Measurements from ENCODE around the gene TNFRSF8. TPM values are rescaled to one million over a fixed set of nuclear protein-coding genes. Genes with fewer than 3 reads are reported as not detected.

TNFRSF8 gene
- total and polyA plus RNA-seq, 10 donors, result 1.3 to 7.6 (median 2.0) TPM

- peak overlapping the region; percentile 60 to 99 (median 96) for H3K27ac ChIP-seq
- DNase-seq, result no peak
- H3K9me3 ChIP-seq, result no peaks in the 10 kb centered on the region
- H3K4me1 ChIP-seq, result peaks cover 34 to 98% (median 89%) of the 10 kb centered on the region in 6 donors
- H3K4me3 ChIP-seq, result peak overlapping the region in 3 of 8 donors; percentile 22 to 63 (median 27)
- no peaks in the 10 kb centered on the region for H3K27me3 ChIP-seq (replicated peaks in 1 of 7)
- intact Hi-C loops (cut with DNase I; ENCODE audit: low total_unique reads), result no loop called here
- peaks cover 0 to 83% (median 20%) of the 10 kb centered on the region in 6 donors for H3K36me3 ChIP-seq
- 61 to 76% (median 68%) methylated on average over 7 to 13 of the region's 13 CpGs for WGBS, 5 donors
- TF ChIP-seq POLR2AphosphoS5 (IDR thresholded peaks at IDR 0.05), result peak; percentile 64 to 81 (median 75)
- TF ChIP-seq CTCF (IDR thresholded peaks at IDR 0.05 in 8 of 11, conservative IDR thresholded peaks at IDR 0.05 in 3 of 11), result no peak
- TF ChIP-seq POLR2A (IDR thresholded peaks at IDR 0.05), result no peak
Observed at GRCh38 chr1:12185918-12186678, 123.0 kb downstream of the TNFRSF8 start.

- no peak for DNase-seq
- no peaks in the 10 kb centered on the region for H3K9me3 ChIP-seq
- peaks cover under 1 to 83% (median 24%) of the 10 kb centered on the region in 6 donors for H3K36me3 ChIP-seq
- peak overlapping the region in 7 of 8 donors; percentile 60 to 99 (median 98) for H3K27ac ChIP-seq
- WGBS, 5 donors, result 68 to 97% (median 81%) methylated on average over 4 of the region's 4 CpGs
- H3K27me3 ChIP-seq (replicated peaks in 1 of 7), result no peaks in the 10 kb centered on the region
- peaks cover 32 to 98% (median 85%) of the 10 kb centered on the region in 6 donors for H3K4me1 ChIP-seq
- intact Hi-C loops (cut with DNase I; ENCODE audit: low total_unique reads), result no loop called here
- TF ChIP-seq POLR2A (IDR thresholded peaks at IDR 0.05) (no peak), CTCF (IDR thresholded peaks at IDR 0.05 in 8 of 11, conservative IDR thresholded peaks at IDR 0.05 in 3 of 11) (no peak), POLR2AphosphoS5 (IDR thresholded peaks at IDR 0.05) (no peak)
- H3K4me3 ChIP-seq, result peak overlapping the region in 1 of 8 donors; percentile 63
Observed at GRCh38 chr1:12186679-12186985, 123.5 kb downstream of the TNFRSF8 start.

- intact Hi-C loops (cut with DNase I; ENCODE audit: low total_unique reads), result no loop called here
Observed at GRCh38 chr1:12188115-12188514, 125.0 kb downstream of the TNFRSF8 start.

More at GRCh38 chr1:12188115-12188514, 125.0 kb downstream of the TNFRSF8 start:
- peaks cover 32 to 98% (median 74%) of the 10 kb centered on the region in 6 donors for H3K4me1 ChIP-seq
- TF ChIP-seq POLR2A (IDR thresholded peaks at IDR 0.05), result no peak
- TF ChIP-seq CTCF (IDR thresholded peaks at IDR 0.05 in 8 of 11, conservative IDR thresholded peaks at IDR 0.05 in 3 of 11), result no peak
- no peak for TF ChIP-seq POLR2AphosphoS5 (IDR thresholded peaks at IDR 0.05)
- no peak for DNase-seq
- no peaks in the 10 kb centered on the region for H3K27me3 ChIP-seq (replicated peaks in 1 of 7)
- H3K9me3 ChIP-seq, result no peaks in the 10 kb centered on the region
- 63 to 72% (median 66%) methylated on average over 3 of the region's 3 CpGs for WGBS, 5 donors
- H3K27ac ChIP-seq, result peak overlapping the region in 5 of 8 donors; percentile 10 to 99 (median 98)
- H3K4me3 ChIP-seq, result no peak overlapping the region
- peaks cover 4 to 83% (median 39%) of the 10 kb centered on the region in 6 donors for H3K36me3 ChIP-seq

All from spleen (tissue), 11 donors.